HG02973 (cell line): ENCODE data around the gene MEGF11.

Source experiments
- ATAC-seq: cut with Tn5 transposase; IDR thresholded peaks from one replicate; pipeline ENCODE4 v1.9.1; 2021; ENCODE audit warnings: moderate library complexity; ENCODE audit not compliant: unreplicated experiment

MEGF11 gene

GRCh38 chr15:66240240-66240794, 13.2 kb downstream of the MEGF11 start:
- no peak for ATAC-seq

- no peak for ATAC-seq
Observed at GRCh38 chr15:66239514-66239913, 14.0 kb downstream of the MEGF11 start.

GRCh38 chr15:66238318-66238717, 15.2 kb downstream of the MEGF11 start:
- ATAC-seq = no peak

- no peak for ATAC-seq
Observed at GRCh38 chr15:66237513-66238235, 15.9 kb downstream of the MEGF11 start.

- ATAC-seq = no peak
Observed at GRCh38 chr15:66236806-66237375, 16.7 kb downstream of the MEGF11 start.

- ATAC-seq = no peak
Observed at GRCh38 chr15:66235866-66236265, 17.7 kb downstream of the MEGF11 start.

GRCh38 chr15:66234798-66235197, 18.8 kb downstream of the MEGF11 start:
- ATAC-seq = no peak

GRCh38 chr15:66233487-66234415, 19.8 kb downstream of the MEGF11 start:
- ATAC-seq = no peak

GRCh38 chr15:66232267-66232625, 21.3 kb downstream of the MEGF11 start:
- ATAC-seq = no peak

- no peak for ATAC-seq
Observed at GRCh38 chr15:66231394-66232266, 21.9 kb downstream of the MEGF11 start.

GRCh38 chr15:66229790-66230465, 23.6 kb downstream of the MEGF11 start:
- ATAC-seq = no peak

- ATAC-seq = no peak
Observed at GRCh38 chr15:66228807-66229735, 24.5 kb downstream of the MEGF11 start.

GRCh38 chr15:66226736-66227135, 26.8 kb downstream of the MEGF11 start:
- no peak for ATAC-seq

GRCh38 chr15:66225656-66226274, 27.8 kb downstream of the MEGF11 start:
- ATAC-seq = no peak

- ATAC-seq = no peak
Observed at GRCh38 chr15:66224946-66225345, 28.6 kb downstream of the MEGF11 start.

- ATAC-seq = no peak
Observed at GRCh38 chr15:66222273-66223198, 31.0 kb downstream of the MEGF11 start.

GRCh38 chr15:66221126-66221525, 32.4 kb downstream of the MEGF11 start:
- ATAC-seq = no peak
